ENCODE measurements around the gene ZNF670. TPM values are rescaled to one million over a fixed set of nuclear protein-coding genes. Genes with fewer than 3 reads are reported as not detected.

The ZNF670 gene
- total RNA-seq, 4 donors from 2014 or later, result 2.1 to 4.3 (median 2.5) TPM

DNA sequence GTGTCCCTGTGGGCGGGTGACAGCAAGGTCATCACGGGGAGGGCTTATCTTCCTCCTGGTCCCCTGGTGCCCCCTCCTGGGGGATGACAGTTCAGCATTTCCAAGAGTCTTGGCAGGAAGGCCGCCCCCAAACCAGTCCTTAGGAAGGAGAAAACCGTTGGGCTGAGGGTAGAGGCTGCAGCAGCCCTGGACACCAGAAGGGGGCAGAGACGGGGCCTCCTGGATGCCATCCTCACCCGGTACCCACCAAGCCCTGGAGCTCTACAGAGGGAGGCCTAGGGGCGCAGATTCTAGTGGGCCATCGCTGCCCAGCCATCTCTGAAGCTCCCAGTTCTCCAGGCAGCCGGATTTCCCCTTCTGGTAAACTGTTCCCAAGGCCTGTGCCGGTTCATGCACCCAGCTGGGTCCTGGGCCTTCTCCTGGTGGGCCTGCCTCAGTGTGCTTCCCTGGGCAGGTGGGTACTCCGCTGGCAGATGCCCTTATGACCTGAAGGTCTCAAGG, 40.4 kb upstream of the ZNF670 start:
- DNase-seq (ENCODE audit: low spot score in 2 of 2), result no peak
- Histone ChIP-seq H3K4me3 (no peak overlapping the region), H3K4me1 (no peaks in the 10 kb centered on the region), H3K36me3 (no peaks in the 10 kb centered on the region), H3K9me3 (no peaks in the 10 kb centered on the region), H3K27ac (no peak overlapping the region), H3K27me3 (no peaks in the 10 kb centered on the region)
- WGBS, result 66% methylated on average over 3 of the region's 11 CpGs
- TF ChIP-seq CTCF (IDR thresholded peaks at IDR 0.05) (no peak), POLR2A (IDR thresholded peaks at IDR 0.05) (no peak), EP300 (IDR thresholded peaks at IDR 0.05) (no peak), POLR2AphosphoS5 (IDR thresholded peaks at IDR 0.05) (no peak)

GRCh38 chr1:247115545-247115944, 36.9 kb upstream of the ZNF670 start:
- 98% methylated on average over 6 of the region's 12 CpGs for WGBS
- Histone ChIP-seq H3K4me1 (peaks cover 20% of the 10 kb centered on the region), H3K4me3 (no peak overlapping the region), H3K27ac (no peak overlapping the region), H3K27me3 (no peaks in the 10 kb centered on the region), H3K9me3 (no peaks in the 10 kb centered on the region), H3K36me3 (no peaks in the 10 kb centered on the region)
- TF ChIP-seq CTCF (IDR thresholded peaks at IDR 0.05) (no peak), POLR2A (IDR thresholded peaks at IDR 0.05) (no peak), POLR2AphosphoS5 (IDR thresholded peaks at IDR 0.05) (no peak), EP300 (IDR thresholded peaks at IDR 0.05) (no peak)
- DNase-seq (ENCODE audit: low spot score in 2 of 2), result no peak

GRCh38 chr1:247115141-247115510, 36.5 kb upstream of the ZNF670 start:
- Histone ChIP-seq H3K9me3 (no peaks in the 10 kb centered on the region), H3K27ac (no peak overlapping the region), H3K4me3 (no peak overlapping the region), H3K36me3 (no peaks in the 10 kb centered on the region), H3K27me3 (no peaks in the 10 kb centered on the region), H3K4me1 (peaks cover 22% of the 10 kb centered on the region)
- 80% methylated on average over 6 of the region's 7 CpGs for WGBS
- TF ChIP-seq CTCF (IDR thresholded peaks at IDR 0.05), result no peak
- TF ChIP-seq POLR2AphosphoS5 (IDR thresholded peaks at IDR 0.05), result no peak
- no peak for TF ChIP-seq EP300 (IDR thresholded peaks at IDR 0.05)
- no peak for TF ChIP-seq POLR2A (IDR thresholded peaks at IDR 0.05)
- no peak for DNase-seq (ENCODE audit: low spot score in 2 of 2)

DNA sequence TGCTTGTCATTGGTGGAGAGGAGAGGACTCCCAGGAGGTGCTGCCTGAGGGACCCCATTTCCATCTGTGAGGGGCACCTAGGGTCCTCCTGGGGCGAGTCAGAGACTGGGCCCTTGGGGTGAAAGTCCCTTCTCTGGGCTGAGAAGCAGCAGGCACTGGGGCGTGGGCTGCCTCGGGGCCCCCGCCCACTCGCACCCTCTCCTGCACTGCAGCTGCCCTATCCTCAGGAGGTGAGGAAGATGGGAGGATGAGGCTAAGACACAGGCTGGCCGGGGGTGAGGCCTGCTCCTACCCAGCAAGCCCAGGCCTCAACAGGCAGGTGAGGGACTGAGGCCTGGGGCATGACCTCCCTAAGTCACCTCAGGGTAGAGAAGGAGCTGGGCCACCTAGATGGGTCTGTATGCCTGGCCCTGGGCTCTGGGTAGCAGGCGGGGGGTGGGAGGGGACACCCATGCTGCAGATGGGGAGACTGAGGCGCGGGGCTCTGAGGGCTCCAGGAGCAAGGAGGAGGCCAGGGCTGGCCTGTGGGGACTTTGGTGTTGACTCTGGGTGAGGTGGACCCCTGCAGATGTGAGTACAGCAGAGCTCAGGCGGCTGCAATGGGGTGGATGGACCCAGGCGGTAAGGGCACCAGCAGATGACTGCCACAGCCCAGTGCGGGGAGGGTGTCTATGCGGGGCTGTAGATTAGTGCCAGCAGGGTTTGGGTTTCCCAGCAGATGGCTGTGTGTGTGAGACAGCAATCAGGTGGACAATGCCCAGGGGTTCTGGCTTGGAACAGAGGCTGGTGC, 35.9 kb upstream of the ZNF670 start:
- Histone ChIP-seq H3K4me3 (no peak overlapping the region), H3K36me3 (no peaks in the 10 kb centered on the region), H3K9me3 (no peaks in the 10 kb centered on the region), H3K27ac (no peak overlapping the region), H3K27me3 (no peaks in the 10 kb centered on the region), H3K4me1 (peaks cover 22% of the 10 kb centered on the region)
- WGBS, result 91% methylated on average over 5 of the region's 13 CpGs
- TF ChIP-seq EP300 (IDR thresholded peaks at IDR 0.05), result no peak
- no peak for TF ChIP-seq POLR2AphosphoS5 (IDR thresholded peaks at IDR 0.05)
- TF ChIP-seq CTCF (IDR thresholded peaks at IDR 0.05), result no peak
- no peak for TF ChIP-seq POLR2A (IDR thresholded peaks at IDR 0.05)
- DNase-seq (ENCODE audit: low spot score in 2 of 2), result no peak

GRCh38 chr1:247113733-247114271, 35.2 kb upstream of the ZNF670 start:
- no CpG with 5 or more reads among the region's 5 CpGs for WGBS
- Histone ChIP-seq H3K4me3 (no peak overlapping the region), H3K27me3 (no peaks in the 10 kb centered on the region), H3K36me3 (no peaks in the 10 kb centered on the region), H3K9me3 (no peaks in the 10 kb centered on the region), H3K27ac (no peak overlapping the region), H3K4me1 (peaks cover 22% of the 10 kb centered on the region)
- no peak for DNase-seq (ENCODE audit: low spot score in 2 of 2)
- TF ChIP-seq EP300 (IDR thresholded peaks at IDR 0.05) (no peak), POLR2A (IDR thresholded peaks at IDR 0.05) (no peak), POLR2AphosphoS5 (IDR thresholded peaks at IDR 0.05) (no peak), CTCF (IDR thresholded peaks at IDR 0.05) (no peak)

Measured in suprapubic skin (tissue), 4 donors.